Dendritic cell treated with granulocyte-macrophage colony-stimulating factor and Interleukin-4, amounts not matched to agents 40 ng/mL and 50 ng/mL, for 4 days (primary cell): ENCODE data around the gene LAMP5.

Source experiments
- H3K27ac Mint-ChIP-seq: one replicate; pipeline ENCODE4 v1.8.0; 2022; ENCODE audit warnings: mild to moderate bottlenecking, mixed read lengths
- H3K27me3 Mint-ChIP-seq: one replicate; pipeline ENCODE4 v1.8.0; 2022; ENCODE audit warnings: mild to moderate bottlenecking, mixed read lengths
- H3K36me3 Mint-ChIP-seq: one replicate; pipeline ENCODE4 v1.8.0; 2022; ENCODE audit warnings: low read depth, mixed read lengths
- H3K4me1 Mint-ChIP-seq: one replicate; pipeline ENCODE4 v1.8.0; 2022; ENCODE audit warnings: low read depth, mixed read lengths
- H3K4me3 Mint-ChIP-seq: one replicate; pipeline ENCODE4 v1.8.0; 2022; ENCODE audit warnings: mild to moderate bottlenecking, moderate library complexity, mixed read lengths
- H3K9me3 Mint-ChIP-seq: one replicate; pipeline ENCODE4 v1.8.0; 2022; ENCODE audit warnings: mixed read lengths
- intact Hi-C: fragments of 100-400 bp; cut with micrococcal nuclease; formaldehyde crosslinking; loops from one replicate; pipeline ENCODE4 v1.15.0; 2022

LAMP5 gene

GRCh38 chr20:9573335-9574151 lies 59.2 kb downstream of the LAMP5 start:
- Mint-ChIP-seq H3K27ac (no peak overlapping the region), H3K9me3 (no peaks in the 10 kb centered on the region), H3K4me3 (no peak overlapping the region), H3K4me1 (no peaks in the 10 kb centered on the region), H3K27me3 (peaks cover 41% of the 10 kb centered on the region), H3K36me3 (no peaks in the 10 kb centered on the region)
- intact Hi-C loops, result no loop called here

- intact Hi-C loops, result no loop called here
- H3K36me3 Mint-ChIP-seq, result no peaks in the 10 kb centered on the region
- H3K4me1 Mint-ChIP-seq, result no peaks in the 10 kb centered on the region
- H3K27me3 Mint-ChIP-seq, result peaks cover 40% of the 10 kb centered on the region
- H3K27ac Mint-ChIP-seq, result no peak overlapping the region
- H3K4me3 Mint-ChIP-seq, result no peak overlapping the region
- no peaks in the 10 kb centered on the region for H3K9me3 Mint-ChIP-seq
These were observed 59.8 kb downstream of the LAMP5 start for GRCh38 chr20:9574181-9574580.

GRCh38 chr20:9574776-9575175 lies 60.4 kb downstream of the LAMP5 start:
- no peak overlapping the region for H3K4me3 Mint-ChIP-seq
- intact Hi-C loops, result no loop called here
- no peak overlapping the region for H3K27ac Mint-ChIP-seq
- H3K36me3 Mint-ChIP-seq, result no peaks in the 10 kb centered on the region
- H3K9me3 Mint-ChIP-seq, result no peaks in the 10 kb centered on the region
- H3K27me3 Mint-ChIP-seq, result peaks cover 37% of the 10 kb centered on the region
- no peaks in the 10 kb centered on the region for H3K4me1 Mint-ChIP-seq

- H3K9me3 Mint-ChIP-seq, result no peaks in the 10 kb centered on the region
- H3K4me3 Mint-ChIP-seq, result no peak overlapping the region
- no peak overlapping the region for H3K27ac Mint-ChIP-seq
- no peaks in the 10 kb centered on the region for H3K4me1 Mint-ChIP-seq
- intact Hi-C loops, result no loop called here
- H3K27me3 Mint-ChIP-seq, result peaks cover 33% of the 10 kb centered on the region
- H3K36me3 Mint-ChIP-seq, result no peaks in the 10 kb centered on the region
These were observed 61.4 kb downstream of the LAMP5 start for GRCh38 chr20:9575836-9576235.

GRCh38 chr20:9576695-9577094 lies 62.3 kb downstream of the LAMP5 start:
- no peak overlapping the region for H3K27ac Mint-ChIP-seq
- H3K27me3 Mint-ChIP-seq, result peaks cover 31% of the 10 kb centered on the region
- H3K9me3 Mint-ChIP-seq, result no peaks in the 10 kb centered on the region
- H3K36me3 Mint-ChIP-seq, result no peaks in the 10 kb centered on the region
- H3K4me3 Mint-ChIP-seq, result no peak overlapping the region
- peaks cover 3% of the 10 kb centered on the region for H3K4me1 Mint-ChIP-seq
- intact Hi-C loops, result no loop called here

GRCh38 chr20:9577397-9577796 lies 63.0 kb downstream of the LAMP5 start:
- Mint-ChIP-seq H3K36me3 (no peaks in the 10 kb centered on the region), H3K4me1 (peaks cover 8% of the 10 kb centered on the region), H3K27ac (no peak overlapping the region), H3K9me3 (no peaks in the 10 kb centered on the region), H3K27me3 (peaks cover 29% of the 10 kb centered on the region), H3K4me3 (no peak overlapping the region)
- intact Hi-C loops, result no loop called here

- H3K4me1 Mint-ChIP-seq, result peaks cover 8% of the 10 kb centered on the region
- H3K27ac Mint-ChIP-seq, result no peak overlapping the region
- no peak overlapping the region for H3K4me3 Mint-ChIP-seq
- no peaks in the 10 kb centered on the region for H3K9me3 Mint-ChIP-seq
- intact Hi-C loops, result no loop called here
- H3K27me3 Mint-ChIP-seq, result peaks cover 26% of the 10 kb centered on the region
- no peaks in the 10 kb centered on the region for H3K36me3 Mint-ChIP-seq
These were observed 64.2 kb downstream of the LAMP5 start for GRCh38 chr20:9578594-9578993.
